ENCODE results near the gene TP53I11. TPM values are rescaled to one million over a fixed set of nuclear protein-coding genes. Genes with fewer than 3 reads are reported as not detected.

TP53I11 gene
- polyA plus RNA-seq, 3 donors: 11.0 to 13.2 (median 11.3) TPM

DNA sequence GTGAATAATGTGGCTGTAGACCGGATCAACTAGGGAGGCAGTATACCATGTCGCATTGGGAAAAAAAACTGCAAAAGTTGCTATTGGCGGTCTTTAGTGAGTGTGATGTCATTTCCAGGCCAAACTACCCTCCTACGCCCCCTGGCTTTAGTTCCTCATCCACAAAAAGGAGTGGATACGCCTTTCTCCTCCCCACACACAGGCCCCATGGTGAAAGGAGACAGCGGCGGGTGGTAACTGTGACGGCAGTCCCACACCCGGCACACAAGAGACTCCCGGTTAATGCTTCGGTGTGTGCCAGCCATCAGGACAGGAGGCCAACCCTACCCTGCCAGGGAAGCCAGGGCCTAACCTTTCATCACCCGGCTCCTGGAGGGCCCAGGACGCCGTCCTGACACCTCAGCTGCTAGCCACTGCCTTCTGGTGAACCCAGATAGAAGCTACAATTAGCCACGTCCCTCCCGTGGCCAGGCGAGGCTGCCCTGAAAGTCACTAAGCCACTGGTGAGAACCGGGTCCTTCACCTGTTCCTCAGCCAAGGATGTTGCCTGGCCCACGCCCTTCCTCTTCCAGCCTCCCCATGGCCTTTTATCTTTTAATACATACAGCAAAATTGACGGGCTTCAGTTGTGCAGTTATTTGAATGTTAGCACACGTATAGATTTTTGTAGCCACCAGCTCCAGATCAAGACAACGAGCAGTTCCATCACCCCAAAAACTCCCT, 10.8 kb downstream of the TP53I11 start:
- H3K9ac ChIP-seq (ENCODE audit: insufficient read depth, low read length, poor library complexity, severe bottlenecking): no peak overlapping the region
- H4K20me1 ChIP-seq (ENCODE audit: insufficient read depth, low read length): peaks cover 55% of the 10 kb centered on the region
- Mint-ChIP-seq H3K4me3 (peak overlapping the region; percentile 9 to 67), H3K9me3 (peaks cover 0 to 3% (median 0%) of the 10 kb centered on the region in 7 donors), H3K27ac (peak overlapping the region in 4 of 7 donors; percentile 26 to 82 (median 36)), H3K36me3 (peaks cover 25 to 35% of the 10 kb centered on the region in 2 donors), H3K27me3 (ENCODE audit: low read depth in 3 of 3) (peaks cover 0 to 5% (median 4%) of the 10 kb centered on the region in 3 donors), H3K4me1 (peaks cover 42% of the 10 kb centered on the region)
- H3K4me1 ChIP-seq (ENCODE audit: control insufficient read depth in 1 of 2, insufficient read depth in 2 of 2, low read length in 2 of 2): peaks cover 30 to 37% of the 10 kb centered on the region in 2 donors
- no peak overlapping the region for H3K4me2 ChIP-seq (replicated peaks; ENCODE audit: extremely low read depth, low read length, poor library complexity, severe bottlenecking)
- WGBS (ENCODE audit: insufficient coverage): 64% methylated on average over 14 of the region's 22 CpGs
- no peak overlapping the region for H3K4me3 ChIP-seq (replicated peaks in 1 of 3; ENCODE audit: low read depth in 2 of 3, low read length in 3 of 3)
- H3K79me2 ChIP-seq (ENCODE audit: insufficient read depth, low read length): no peaks in the 10 kb centered on the region
- no peaks in the 10 kb centered on the region for H3K27me3 ChIP-seq (ENCODE audit: control insufficient read depth in 2 of 2, insufficient read depth in 2 of 2, low read length in 2 of 2)
- H3K36me3 ChIP-seq (replicated peaks in 1 of 2; ENCODE audit: control insufficient read depth in 1 of 2, insufficient read depth in 2 of 2, low read length in 2 of 2): peaks cover 2 to 11% of the 10 kb centered on the region in 2 donors
- TF ChIP-seq, protein P1, sequence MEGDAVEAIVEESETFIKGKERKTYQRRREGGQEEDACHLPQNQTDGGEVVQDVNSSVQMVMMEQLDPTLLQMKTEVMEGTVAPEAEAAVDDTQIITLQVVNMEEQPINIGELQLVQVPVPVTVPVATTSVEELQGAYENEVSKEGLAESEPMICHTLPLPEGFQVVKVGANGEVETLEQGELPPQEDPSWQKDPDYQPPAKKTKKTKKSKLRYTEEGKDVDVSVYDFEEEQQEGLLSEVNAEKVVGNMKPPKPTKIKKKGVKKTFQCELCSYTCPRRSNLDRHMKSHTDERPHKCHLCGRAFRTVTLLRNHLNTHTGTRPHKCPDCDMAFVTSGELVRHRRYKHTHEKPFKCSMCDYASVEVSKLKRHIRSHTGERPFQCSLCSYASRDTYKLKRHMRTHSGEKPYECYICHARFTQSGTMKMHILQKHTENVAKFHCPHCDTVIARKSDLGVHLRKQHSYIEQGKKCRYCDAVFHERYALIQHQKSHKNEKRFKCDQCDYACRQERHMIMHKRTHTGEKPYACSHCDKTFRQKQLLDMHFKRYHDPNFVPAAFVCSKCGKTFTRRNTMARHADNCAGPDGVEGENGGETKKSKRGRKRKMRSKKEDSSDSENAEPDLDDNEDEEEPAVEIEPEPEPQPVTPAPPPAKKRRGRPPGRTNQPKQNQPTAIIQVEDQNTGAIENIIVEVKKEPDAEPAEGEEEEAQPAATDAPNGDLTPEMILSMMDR (IDR thresholded peaks at IDR 0.05): peak; percentile 46
- no peaks in the 10 kb centered on the region for H3K9me3 ChIP-seq (replicated peaks in 1 of 2; ENCODE audit: control insufficient read depth in 1 of 2, insufficient read depth in 1 of 2, low read length in 2 of 2)
- DNase-seq: peak in 2 of 3 donors; percentile 48 to 51
- intact Hi-C loops (cut with micrococcal nuclease): loop anchor here (10.0 kb wide), 1 partner anchor 395 kb away; no protein-coding TSS in a partner anchor
- no peak overlapping the region for H2AFZ ChIP-seq (ENCODE audit: insufficient read depth, low read depth, low read length, poor library complexity, severe bottlenecking)
- H3K27ac ChIP-seq (ENCODE audit: low read depth in 1 of 2, low read length in 2 of 2): no peak overlapping the region

DNA sequence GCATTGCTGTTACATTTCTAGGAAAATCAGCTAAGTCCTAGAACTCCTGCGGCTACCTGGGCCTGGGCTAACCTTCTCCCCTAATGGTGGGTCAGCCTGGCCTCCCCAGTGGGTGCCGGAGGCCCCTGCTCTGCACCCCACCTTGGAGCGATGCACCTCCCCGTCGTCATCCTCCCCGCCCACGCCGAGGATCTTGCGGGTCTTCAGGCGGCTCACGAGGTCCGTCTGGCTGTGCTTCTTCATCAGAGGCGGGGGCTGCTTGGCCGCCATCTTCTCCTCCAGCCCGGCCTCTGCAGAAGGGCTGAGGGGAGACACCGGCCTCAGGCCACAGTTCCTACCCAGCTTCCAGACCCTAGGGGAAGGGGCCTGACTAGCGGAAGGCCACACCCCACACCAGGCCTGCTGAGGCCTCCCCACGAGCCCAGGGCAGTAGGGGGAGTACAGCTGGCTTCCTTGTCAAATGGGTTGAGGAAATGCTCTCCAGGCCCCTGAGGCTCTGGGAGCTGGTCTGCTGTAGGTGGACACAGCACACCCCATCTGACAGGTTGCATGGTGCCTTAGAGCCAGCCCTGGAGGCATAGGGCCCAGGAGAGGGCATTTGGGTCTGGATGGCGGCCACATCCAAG, 12.5 kb downstream of the TP53I11 start:
- 87% methylated on average over 9 of the region's 19 CpGs for WGBS (ENCODE audit: insufficient coverage)
- Mint-ChIP-seq H3K36me3 (peaks cover 30 to 33% of the 10 kb centered on the region in 2 donors), H3K27ac (no peak overlapping the region), H3K27me3 (ENCODE audit: low read depth in 3 of 3) (peaks cover 0 to 3% (median 2%) of the 10 kb centered on the region in 3 donors), H3K9me3 (peaks cover 0 to 3% (median 0%) of the 10 kb centered on the region in 7 donors), H3K4me1 (peaks cover 30% of the 10 kb centered on the region), H3K4me3 (no peak overlapping the region)
- Histone ChIP-seq H3K9me3 (replicated peaks in 1 of 2; ENCODE audit: control insufficient read depth in 1 of 2, insufficient read depth in 1 of 2, low read length in 2 of 2) (no peaks in the 10 kb centered on the region), H3K9ac (ENCODE audit: insufficient read depth, low read length, poor library complexity, severe bottlenecking) (no peak overlapping the region), H3K27me3 (ENCODE audit: control insufficient read depth in 2 of 2, insufficient read depth in 2 of 2, low read length in 2 of 2) (no peaks in the 10 kb centered on the region), H4K20me1 (ENCODE audit: insufficient read depth, low read length) (peaks cover 42% of the 10 kb centered on the region), H3K79me2 (ENCODE audit: insufficient read depth, low read length) (no peaks in the 10 kb centered on the region), H3K4me2 (replicated peaks; ENCODE audit: extremely low read depth, low read length, poor library complexity, severe bottlenecking) (no peak overlapping the region), H3K4me1 (ENCODE audit: control insufficient read depth in 1 of 2, insufficient read depth in 2 of 2, low read length in 2 of 2) (peaks cover 21 to 26% of the 10 kb centered on the region in 2 donors), H3K36me3 (replicated peaks in 1 of 2; ENCODE audit: control insufficient read depth in 1 of 2, insufficient read depth in 2 of 2, low read length in 2 of 2) (peaks cover 4 to 24% of the 10 kb centered on the region in 2 donors), H3K27ac (ENCODE audit: low read depth in 1 of 2, low read length in 2 of 2) (no peak overlapping the region), H3K4me3 (replicated peaks in 1 of 3; ENCODE audit: low read depth in 2 of 3, low read length in 3 of 3) (no peak overlapping the region), H2AFZ (ENCODE audit: insufficient read depth, low read depth, low read length, poor library complexity, severe bottlenecking) (no peak overlapping the region)
- intact Hi-C loops (cut with micrococcal nuclease): loop anchor here in 1 of 2 donors (10.0 kb wide), 1 partner anchor 397 kb away; no protein-coding TSS in a partner anchor
- TF ChIP-seq, protein P1 (IDR thresholded peaks at IDR 0.05): no peak
- DNase-seq: no peak
